SK-N-SH (cell line): ENCODE results near the gene ITIH2. TPM values are rescaled to one million over a fixed set of nuclear protein-coding genes. Genes with fewer than 3 reads are reported as not detected.

ENCODE experiments used
- CTCF ChIA-PET: fragments of 300-600, 350-600 bp; formaldehyde crosslinking; extraction: SDS; loops from one replicate; lab custom pipeline; 2021; lab: Yijun Ruan, JAX
- POLR2A ChIA-PET: fragments of 350-600 bp; sonication (Branson Sonifier 250); formaldehyde crosslinking; extraction: SDS; loops from one replicate; lab custom pipeline; 2020; ENCODE audit warnings: antibody characterized with exemption, inconsistent platforms; lab: Yijun Ruan, JAX
- DNase-seq: peaks from one replicate; pipeline ENCODE4 v3.0.0; 2012
- H2AFZ ChIP-seq: fragments of 200-600 bp; sonication (generic); 2 replicates; pipeline ENCODE4 v1.8.1; 2016; ENCODE audit warnings: antibody characterized with exemption, mild to moderate bottlenecking, low read depth
- H3F3A ChIP-seq: fragments of 200-600 bp; sonication (generic); replicated peaks from 2 replicates; pipeline ENCODE3; 2016; ENCODE audit warnings: antibody characterized with exemption, mild to moderate bottlenecking; ENCODE audit not compliant: insufficient read depth
- H3K27ac ChIP-seq, 2 experiments: fragments of 200-500 bp in 1 of 2; fragments of 200-600 bp in 1 of 2; sonication (Bioruptor generic) in 1 of 2; sonication (generic), shearing (Covaris generic) in 1 of 2; 2 replicates each; pipeline versions ENCODE4 v1.5.1 to v1.6.1; 2014 to 2016; ENCODE audit warnings: low read depth in 2 of 2, inconsistent platforms in 1 of 2, low read length in 1 of 2, mild to moderate bottlenecking in 1 of 2, mixed read lengths in 1 of 2
- H3K27me3 ChIP-seq: fragments of 200-600 bp; sonication (generic), shearing (Covaris generic); 2 replicates; pipeline ENCODE4 v1.6.1; 2016; ENCODE audit warnings: mixed run types; ENCODE audit not compliant: insufficient read depth
- H3K36me3 ChIP-seq, 2 experiments: fragments of 200-500 bp in 1 of 2; fragments of 200-600 bp in 1 of 2; sonication (Bioruptor generic) in 1 of 2; sonication (generic) in 1 of 2; replicated peaks in 1 of 2; 2 replicates each; pipeline versions ENCODE3 to v1.5.1; 2014 to 2016; ENCODE audit warnings: low read length in 1 of 2, mild to moderate bottlenecking in 1 of 2; ENCODE audit not compliant: insufficient read depth in 2 of 2, control insufficient read depth in 1 of 2
- H3K4me1 ChIP-seq, 2 experiments: fragments of 200-500 bp in 1 of 2; fragments of 200-600 bp in 1 of 2; sonication (Bioruptor generic) in 1 of 2; sonication (generic), shearing (Covaris generic) in 1 of 2; 2 replicates each; pipeline versions ENCODE4 v1.5.1 to v1.6.1; 2014 to 2016; ENCODE audit warnings: low read depth in 1 of 2, low read length in 1 of 2, mixed run types in 1 of 2; ENCODE audit not compliant: insufficient read depth in 2 of 2, control insufficient read depth in 1 of 2
- H3K4me2 ChIP-seq: fragments of 200-600 bp; sonication (generic), shearing (Covaris generic); 2 replicates; pipeline ENCODE4 v1.6.1; 2017; ENCODE audit warnings: mixed run types
- H3K4me3 ChIP-seq, 2 experiments: fragments of 200-500 bp in 1 of 2; fragments of 200-600 bp in 1 of 2; sonication (Bioruptor generic) in 1 of 2; sonication (generic), shearing (Covaris generic) in 1 of 2; 2 replicates each; pipeline versions ENCODE4 v1.5.1 to v1.8.1; 2014 to 2016; ENCODE audit warnings: low read depth in 2 of 2, inconsistent platforms in 1 of 2, low read length in 1 of 2, mild to moderate bottlenecking in 1 of 2, mixed read lengths in 1 of 2, moderate library complexity in 1 of 2
- H3K79me2 ChIP-seq: fragments of 200-600 bp; sonication (generic); 2 replicates; pipeline ENCODE4 v1.8.1; 2017; ENCODE audit warnings: mild to moderate bottlenecking; ENCODE audit not compliant: insufficient read depth
- H3K9ac ChIP-seq: fragments of 200-600 bp; sonication (generic); 2 replicates; pipeline ENCODE4 v1.6.1; 2017; ENCODE audit warnings: mixed run types
- H3K9me2 ChIP-seq: fragments of 200-600 bp; sonication (generic); 2 replicates; pipeline ENCODE4 v1.6.1; 2017; ENCODE audit warnings: mixed run types
- H3K9me3 ChIP-seq: fragments of 200-600 bp; sonication (generic); 2 replicates; pipeline ENCODE4 v1.6.1; 2017; ENCODE audit warnings: mixed run types, mild to moderate bottlenecking, moderate library complexity
- H4K20me1 ChIP-seq: fragments of 200-600 bp; sonication (generic); 2 replicates; pipeline ENCODE4 v1.6.1; 2017; ENCODE audit warnings: mild to moderate bottlenecking, mixed run types; ENCODE audit not compliant: insufficient read depth
- CHD2 ChIP-seq: fragments of 150-350 bp; IDR thresholded peaks from 2 replicates; pipeline ENCODE4 v1.6.1; 2018; ENCODE audit warnings: low read length; ENCODE audit not compliant: partially characterized antibody
- ELF1 ChIP-seq: IDR thresholded peaks from 2 replicates; pipeline ENCODE4 v1.4.0; 2012
- FOXM1 ChIP-seq: IDR thresholded peaks from 2 replicates; pipeline ENCODE4 v1.4.0; 2012; ENCODE audit warnings: low read depth, mild to moderate bottlenecking
- GABPA ChIP-seq: IDR thresholded peaks from 2 replicates; pipeline ENCODE4 v1.4.0; 2012; ENCODE audit warnings: low read depth, mild to moderate bottlenecking
- GATA2 ChIP-seq: sonication (generic); formaldehyde crosslinking; IDR thresholded peaks from 2 replicates; pipeline ENCODE4 v1.5.0; 2020; ENCODE audit warnings: mild to moderate bottlenecking, missing genetic modification reagents
- IRF3 ChIP-seq: fragments of 150-350 bp; IDR thresholded peaks from 2 replicates; pipeline ENCODE4 v1.6.1; 2016; ENCODE audit warnings: mild to moderate bottlenecking, low read depth, low read length
- MXI1 ChIP-seq: IDR thresholded peaks from 2 replicates; pipeline ENCODE4 v1.6.1; 2012; ENCODE audit warnings: mild to moderate bottlenecking, low read depth, low read length, improper control_type of control experiment
- RCOR1 ChIP-seq: fragments of 150-350 bp; IDR thresholded peaks from 2 replicates; pipeline ENCODE4 v1.6.1; 2017; ENCODE audit warnings: antibody characterized with exemption, low read length
- YY1 ChIP-seq: IDR thresholded peaks from 2 replicates; pipeline ENCODE4 v1.4.0; 2012; ENCODE audit warnings: low read depth, mild to moderate bottlenecking
- WGBS: methylation state at CpG from one replicate; pipeline ENCODE4 v1.1.6; 2017; ENCODE audit warnings: low lambda C conversion rate; 5-methylcytosine and 5-hydroxymethylcytosine counted together
- polyA plus RNA-seq, 3 experiments: library from polyadenylated mRNA; depleted of rRNA; stranded (reverse); fragments of >200 nt; gene quantifications; 2 replicates each; pipeline ENCODE4 v1.2.3, GENCODE V29; 2012
- TF ChIP-seq, protein P1 (sequence below): fragments of 150-350 bp; IDR thresholded peaks from 2 replicates; pipeline ENCODE4 v1.6.1; 2017; ENCODE audit warnings: antibody characterized with exemption, low read length, low read depth, borderline replicate concordance
- TF ChIP-seq, protein P2 (sequence below): fragments of 200-600 bp; sonication (generic); IDR thresholded peaks from 2 replicates; pipeline ENCODE4 v1.6.1; 2017; ENCODE audit warnings: antibody characterized with exemption, mild to moderate bottlenecking, moderate library complexity
- TF ChIP-seq, protein P3 (sequence below): IDR thresholded peaks from 2 replicates; pipeline ENCODE4 v1.6.1; 2012; ENCODE audit warnings: mild to moderate bottlenecking, low read depth, low read length, moderate library complexity

ITIH2 gene
- polyA plus RNA-seq, 1 of the 3 experiments (the other 2 are of a cell fraction) = not detected

- peaks cover 0 to 7% of the 10 kb centered on the region in 2 experiments; a peak in 1 of 4 replicates for H3K4me1 ChIP-seq
- DNase-seq = no peak
- no peak overlapping the region for H3K4me3 ChIP-seq
- no peak overlapping the region for H3K9ac ChIP-seq
- no peak overlapping the region for H2AFZ ChIP-seq
- no peaks in the 10 kb centered on the region for H3K79me2 ChIP-seq
- no peaks in the 10 kb centered on the region for H4K20me1 ChIP-seq
- no peak for TF ChIP-seq YY1
- TF ChIP-seq, protein P1, sequence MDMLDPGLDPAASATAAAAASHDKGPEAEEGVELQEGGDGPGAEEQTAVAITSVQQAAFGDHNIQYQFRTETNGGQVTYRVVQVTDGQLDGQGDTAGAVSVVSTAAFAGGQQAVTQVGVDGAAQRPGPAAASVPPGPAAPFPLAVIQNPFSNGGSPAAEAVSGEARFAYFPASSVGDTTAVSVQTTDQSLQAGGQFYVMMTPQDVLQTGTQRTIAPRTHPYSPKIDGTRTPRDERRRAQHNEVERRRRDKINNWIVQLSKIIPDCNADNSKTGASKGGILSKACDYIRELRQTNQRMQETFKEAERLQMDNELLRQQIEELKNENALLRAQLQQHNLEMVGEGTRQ = no peak
- H3K27me3 ChIP-seq = peaks cover 17% of the 10 kb centered on the region
- CTCF ChIA-PET = interaction anchor here (1.7 to 5.0 kb wide), 3 partner anchors 18 to 139 kb away, joined by 4 to 26 read pairs (median 8); no protein-coding TSS in a partner anchor
- H3K9me2 ChIP-seq = no peaks in the 10 kb centered on the region
- H3K9me3 ChIP-seq = no peaks in the 10 kb centered on the region
- 45% methylated on average over 2 of the region's 2 CpGs for WGBS
- POLR2A ChIA-PET = no interaction called here
- no peaks in the 10 kb centered on the region for H3F3A ChIP-seq
- no peak overlapping the region for H3K27ac ChIP-seq
- H3K4me2 ChIP-seq = no peak overlapping the region
- H3K36me3 ChIP-seq = no peaks in the 10 kb centered on the region
Observed at GRCh38 chr10:7664707-7665106, 38.4 kb upstream of the ITIH2 start.

GRCh38 chr10:7665767-7666166 is 37.3 kb upstream of the ITIH2 start:
- peaks cover 0 to 7% of the 10 kb centered on the region in 2 experiments; a peak in 1 of 4 replicates for H3K4me1 ChIP-seq
- no peak overlapping the region for H2AFZ ChIP-seq
- no peak overlapping the region; a peak in 1 of 4 replicates for H3K4me3 ChIP-seq
- ChIA-PET CTCF (interaction anchor here (1.3 to 2.3 kb wide), 4 partner anchors 21 to 140 kb away, joined by 4 to 8 read pairs (median 5); no protein-coding TSS in a partner anchor), POLR2A (no interaction called here)
- peak; percentile 17 for DNase-seq
- no peaks in the 10 kb centered on the region for H4K20me1 ChIP-seq
- no peak overlapping the region for H3K27ac ChIP-seq
- 13% methylated on average over 6 of the region's 6 CpGs for WGBS
- peak overlapping the region; percentile 71; the same call in 1 of the 2 replicates for H3K4me2 ChIP-seq
- H3F3A ChIP-seq = no peaks in the 10 kb centered on the region
- H3K9me3 ChIP-seq = no peaks in the 10 kb centered on the region
- H3K9me2 ChIP-seq = no peaks in the 10 kb centered on the region
- H3K27me3 ChIP-seq = peaks cover 17% of the 10 kb centered on the region
- H3K9ac ChIP-seq = no peak overlapping the region
- H3K79me2 ChIP-seq = no peaks in the 10 kb centered on the region
- H3K36me3 ChIP-seq = no peaks in the 10 kb centered on the region
- TF ChIP-seq GATA2 (CRISPR knock-in tag) = no peak
- TF ChIP-seq, protein P2, sequence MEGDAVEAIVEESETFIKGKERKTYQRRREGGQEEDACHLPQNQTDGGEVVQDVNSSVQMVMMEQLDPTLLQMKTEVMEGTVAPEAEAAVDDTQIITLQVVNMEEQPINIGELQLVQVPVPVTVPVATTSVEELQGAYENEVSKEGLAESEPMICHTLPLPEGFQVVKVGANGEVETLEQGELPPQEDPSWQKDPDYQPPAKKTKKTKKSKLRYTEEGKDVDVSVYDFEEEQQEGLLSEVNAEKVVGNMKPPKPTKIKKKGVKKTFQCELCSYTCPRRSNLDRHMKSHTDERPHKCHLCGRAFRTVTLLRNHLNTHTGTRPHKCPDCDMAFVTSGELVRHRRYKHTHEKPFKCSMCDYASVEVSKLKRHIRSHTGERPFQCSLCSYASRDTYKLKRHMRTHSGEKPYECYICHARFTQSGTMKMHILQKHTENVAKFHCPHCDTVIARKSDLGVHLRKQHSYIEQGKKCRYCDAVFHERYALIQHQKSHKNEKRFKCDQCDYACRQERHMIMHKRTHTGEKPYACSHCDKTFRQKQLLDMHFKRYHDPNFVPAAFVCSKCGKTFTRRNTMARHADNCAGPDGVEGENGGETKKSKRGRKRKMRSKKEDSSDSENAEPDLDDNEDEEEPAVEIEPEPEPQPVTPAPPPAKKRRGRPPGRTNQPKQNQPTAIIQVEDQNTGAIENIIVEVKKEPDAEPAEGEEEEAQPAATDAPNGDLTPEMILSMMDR = no peak
- TF ChIP-seq CHD2 = no peak
- TF ChIP-seq ELF1 = no peak
- TF ChIP-seq IRF3 = no peak
- no peak for TF ChIP-seq FOXM1
- no peak for TF ChIP-seq GABPA
- TF ChIP-seq RCOR1 = no peak
- TF ChIP-seq MXI1 = no peak
- TF ChIP-seq, protein P3, sequence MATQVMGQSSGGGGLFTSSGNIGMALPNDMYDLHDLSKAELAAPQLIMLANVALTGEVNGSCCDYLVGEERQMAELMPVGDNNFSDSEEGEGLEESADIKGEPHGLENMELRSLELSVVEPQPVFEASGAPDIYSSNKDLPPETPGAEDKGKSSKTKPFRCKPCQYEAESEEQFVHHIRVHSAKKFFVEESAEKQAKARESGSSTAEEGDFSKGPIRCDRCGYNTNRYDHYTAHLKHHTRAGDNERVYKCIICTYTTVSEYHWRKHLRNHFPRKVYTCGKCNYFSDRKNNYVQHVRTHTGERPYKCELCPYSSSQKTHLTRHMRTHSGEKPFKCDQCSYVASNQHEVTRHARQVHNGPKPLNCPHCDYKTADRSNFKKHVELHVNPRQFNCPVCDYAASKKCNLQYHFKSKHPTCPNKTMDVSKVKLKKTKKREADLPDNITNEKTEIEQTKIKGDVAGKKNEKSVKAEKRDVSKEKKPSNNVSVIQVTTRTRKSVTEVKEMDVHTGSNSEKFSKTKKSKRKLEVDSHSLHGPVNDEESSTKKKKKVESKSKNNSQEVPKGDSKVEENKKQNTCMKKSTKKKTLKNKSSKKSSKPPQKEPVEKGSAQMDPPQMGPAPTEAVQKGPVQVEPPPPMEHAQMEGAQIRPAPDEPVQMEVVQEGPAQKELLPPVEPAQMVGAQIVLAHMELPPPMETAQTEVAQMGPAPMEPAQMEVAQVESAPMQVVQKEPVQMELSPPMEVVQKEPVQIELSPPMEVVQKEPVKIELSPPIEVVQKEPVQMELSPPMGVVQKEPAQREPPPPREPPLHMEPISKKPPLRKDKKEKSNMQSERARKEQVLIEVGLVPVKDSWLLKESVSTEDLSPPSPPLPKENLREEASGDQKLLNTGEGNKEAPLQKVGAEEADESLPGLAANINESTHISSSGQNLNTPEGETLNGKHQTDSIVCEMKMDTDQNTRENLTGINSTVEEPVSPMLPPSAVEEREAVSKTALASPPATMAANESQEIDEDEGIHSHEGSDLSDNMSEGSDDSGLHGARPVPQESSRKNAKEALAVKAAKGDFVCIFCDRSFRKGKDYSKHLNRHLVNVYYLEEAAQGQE = no peak
- TF ChIP-seq, protein P1 = no peak
